SK-N-DZ (cell line): ENCODE results near the gene HECTD3. TPM values are rescaled to one million over a fixed set of nuclear protein-coding genes. Genes with fewer than 3 reads are reported as not detected.

Experiments used
- DNase-seq: peaks from one replicate; pipeline ENCODE4 v3.0.0-alpha.2; 2015; ENCODE audit warnings: low spot score
- polyA plus RNA-seq, 2 experiments: library from polyadenylated mRNA; depleted of rRNA; stranded (reverse); fragments of >200 nt; gene quantifications; 2 replicates each; pipeline ENCODE4 v1.2.3, GENCODE V29; 2014

Gene HECTD3
- polyA plus RNA-seq (2014; cell fraction: cytosol; rRNA removed): 12.2 and 13.5 TPM in 2 replicates
- polyA plus RNA-seq (2014; cell fraction: nucleus; rRNA removed): 29.0 and 40.0 TPM in 2 replicates

- DNase-seq: peak; percentile 75
Measured at GRCh38 chr1:45010855-45011811, at the start of gene HECTD3. TSS of gene HECTD3 (minus strand) at chr1:45011324. CDS start at chr1:45011257, 67 bp downstream.

- no peak for DNase-seq
Measured at GRCh38 chr1:45059829-45060228, 48.7 kb upstream of the HECTD3 start.

GRCh38 chr1:45057542-45057941 is 46.4 kb upstream of the HECTD3 start:
- no peak for DNase-seq

- no peak for DNase-seq
Measured at GRCh38 chr1:45051005-45051772, 40.1 kb upstream of the HECTD3 start.

GRCh38 chr1:45047032-45047431 is 35.9 kb upstream of the HECTD3 start:
- DNase-seq: no peak

GRCh38 chr1:45044916-45045315 is 33.8 kb upstream of the HECTD3 start:
- DNase-seq: no peak

GRCh38 chr1:45043094-45043493 is 32.0 kb upstream of the HECTD3 start:
- DNase-seq: no peak

GRCh38 chr1:45040297-45040696 is 29.2 kb upstream of the HECTD3 start:
- no peak for DNase-seq

GRCh38 chr1:45038661-45039364 is 27.7 kb upstream of the HECTD3 start:
- no peak for DNase-seq

- DNase-seq: no peak
Measured at GRCh38 chr1:45038240-45038639, 27.1 kb upstream of the HECTD3 start.

GRCh38 chr1:45037456-45037855 is 26.3 kb upstream of the HECTD3 start:
- no peak for DNase-seq

GRCh38 chr1:45035631-45036301 is 24.6 kb upstream of the HECTD3 start:
- DNase-seq: no peak

GRCh38 chr1:45033356-45033755 is 22.2 kb upstream of the HECTD3 start:
- no peak for DNase-seq

- DNase-seq: no peak
Measured at GRCh38 chr1:45032837-45033236, 21.7 kb upstream of the HECTD3 start.

- no peak for DNase-seq
Measured at GRCh38 chr1:45026446-45026845, 15.3 kb upstream of the HECTD3 start.

GRCh38 chr1:45023663-45024062 is 12.5 kb upstream of the HECTD3 start:
- no peak for DNase-seq

- DNase-seq: peak; percentile 70
Measured at GRCh38 chr1:45018599-45019230, 7.6 kb upstream of the HECTD3 start.

GRCh38 chr1:45016767-45017166 is 5.6 kb upstream of the HECTD3 start:
- no peak for DNase-seq

- no peak for DNase-seq
Measured at GRCh38 chr1:45016090-45016697, 5.1 kb upstream of the HECTD3 start.

- DNase-seq: no peak
Measured at GRCh38 chr1:45015683-45016082, 4.6 kb upstream of the HECTD3 start.
